Kidney epithelial cell (primary cell): ENCODE measurements around the gene IL20RA. TPM values are rescaled to one million over a fixed set of nuclear protein-coding genes. Genes with fewer than 3 reads are reported as not detected.
A peak's percentile ranks its signal among the peaks of the same experiment; 100 is the strongest.

Experiments used
- DNase-seq: peaks from one replicate; pipeline ENCODE4 v3.0.0-alpha.2; 2010; ENCODE audit warnings: low read depth
- H3K27me3 ChIP-seq: 2 replicates; pipeline ENCODE4 v1.6.0; 2011; ENCODE audit warnings: low read length; ENCODE audit not compliant: control insufficient read depth, insufficient read depth
- H3K36me3 ChIP-seq: 2 replicates; pipeline ENCODE4 v1.5.1; 2011; ENCODE audit warnings: low read length; ENCODE audit not compliant: control insufficient read depth, insufficient read depth
- H3K4me3 ChIP-seq: 2 replicates; pipeline ENCODE4 v1.5.1; 2011; ENCODE audit warnings: low read depth, mild to moderate bottlenecking, control low read depth, low read length
- CTCF ChIP-seq: IDR thresholded peaks from 2 replicates; pipeline ENCODE4 v1.5.1; 2011; ENCODE audit warnings: mild to moderate bottlenecking, moderate library complexity, low read length, control low read depth, inconsistent platforms; ENCODE audit not compliant: insufficient read depth, poor library complexity, severe bottlenecking
- total RNA-seq: library from RNA; depleted of rRNA; stranded (reverse); fragments of >200 nt; gene quantifications from 2 replicates; pipeline ENCODE4 v1.2.3, GENCODE V29; 2015

The IL20RA gene
- total RNA-seq, 1 donor from 2014 or later: 0.46 TPM

DNA sequence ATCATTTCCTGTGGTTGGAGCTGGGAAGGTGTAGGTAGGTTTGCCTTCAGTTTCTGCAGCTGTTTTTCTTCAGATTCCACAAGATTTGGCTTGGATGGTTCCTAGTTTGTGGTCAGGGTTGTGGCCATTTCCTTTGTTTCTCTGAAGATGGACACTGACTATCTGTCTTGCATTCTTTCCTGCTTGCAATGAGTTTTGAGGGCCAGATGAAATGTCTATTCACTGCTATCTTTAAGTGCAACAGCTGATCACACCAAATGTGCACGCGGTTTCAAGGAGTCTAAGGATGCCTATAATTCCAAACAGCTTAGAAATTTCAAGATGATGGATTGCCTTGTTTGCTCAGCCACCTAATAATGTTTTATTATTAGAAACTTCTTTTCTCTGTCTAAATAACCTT is 28.4 kb downstream of the IL20RA start:
- no peak for DNase-seq
- TF ChIP-seq CTCF: no peak
- H3K36me3 ChIP-seq: no peaks in the 10 kb centered on the region
- no peaks in the 10 kb centered on the region for H3K27me3 ChIP-seq
- no peak overlapping the region for H3K4me3 ChIP-seq

- no peak overlapping the region for H3K4me3 ChIP-seq
- H3K27me3 ChIP-seq: no peaks in the 10 kb centered on the region
- H3K36me3 ChIP-seq: no peaks in the 10 kb centered on the region
- no peak for TF ChIP-seq CTCF
- DNase-seq: no peak
These were observed 28.8 kb downstream of the IL20RA start for GRCh38 chr6:137015943-137016342.

- TF ChIP-seq CTCF: peak; percentile 69
- Histone ChIP-seq H3K36me3 (no peaks in the 10 kb centered on the region), H3K27me3 (no peaks in the 10 kb centered on the region), H3K4me3 (no peak overlapping the region)
- no peak for DNase-seq
These were observed 30.8 kb downstream of the IL20RA start for GRCh38 chr6:137013738-137014602.

- H3K4me3 ChIP-seq: no peak overlapping the region
These were observed 31.7 kb downstream of the IL20RA start for GRCh38 chr6:137013031-137013430.

GRCh38 chr6:137011406-137011805 is 33.4 kb downstream of the IL20RA start:
- no peak for TF ChIP-seq CTCF
- DNase-seq: no peak
- no peaks in the 10 kb centered on the region for H3K27me3 ChIP-seq
- no peaks in the 10 kb centered on the region for H3K36me3 ChIP-seq
- H3K4me3 ChIP-seq: no peak overlapping the region

More at GRCh38 chr6:137013031-137013430, 31.7 kb downstream of the IL20RA start:
- no peak for TF ChIP-seq CTCF
- DNase-seq: no peak
- H3K27me3 ChIP-seq: no peaks in the 10 kb centered on the region
- H3K36me3 ChIP-seq: no peaks in the 10 kb centered on the region
